GM10266 (cell line): Measurements from ENCODE around the gene UST.

Experiments used
- DNase-seq: peaks from one replicate; pipeline ENCODE4 v3.0.0; 2012; ENCODE audit errors: extremely low spot score
- CTCF ChIP-seq: IDR thresholded peaks from 2 replicates; pipeline ENCODE4 v1.5.1; 2012; ENCODE audit warnings: mild to moderate bottlenecking, low read depth; ENCODE audit not compliant: control insufficient read depth, insufficient read depth; ENCODE audit errors: missing control alignments

Gene UST

GRCh38 chr6:148934539-148934938, 187.7 kb downstream of the UST start:
- TF ChIP-seq CTCF, result no peak
- DNase-seq, result no peak

GRCh38 chr6:148934961-148935360, 188.1 kb downstream of the UST start:
- no peak for TF ChIP-seq CTCF
- DNase-seq, result no peak

- DNase-seq, result no peak
- no peak for TF ChIP-seq CTCF
Observed at GRCh38 chr6:148935705-148936435, 189.0 kb downstream of the UST start.

- TF ChIP-seq CTCF, result no peak
Observed at GRCh38 chr6:148943451-148943850, 196.6 kb downstream of the UST start.

GRCh38 chr6:148944608-148945007, 197.8 kb downstream of the UST start:
- DNase-seq, result no peak
- no peak for TF ChIP-seq CTCF

More at GRCh38 chr6:148943451-148943850, 196.6 kb downstream of the UST start:
- DNase-seq, result no peak

GRCh38 chr6:148945301-148946021, 198.6 kb downstream of the UST start:
- no peak for TF ChIP-seq CTCF
- DNase-seq, result no peak
